ENCODE measurements around the gene CTDSPL. TPM values are rescaled to one million over a fixed set of nuclear protein-coding genes. Genes with fewer than 3 reads are reported as not detected.

CTDSPL gene
- total and polyA plus RNA-seq, 2 of the 8 experiments (the other 6 are each of a cell fraction or from before 2014, with no cell fraction given), result 20.3 to 42.2 TPM

DNA sequence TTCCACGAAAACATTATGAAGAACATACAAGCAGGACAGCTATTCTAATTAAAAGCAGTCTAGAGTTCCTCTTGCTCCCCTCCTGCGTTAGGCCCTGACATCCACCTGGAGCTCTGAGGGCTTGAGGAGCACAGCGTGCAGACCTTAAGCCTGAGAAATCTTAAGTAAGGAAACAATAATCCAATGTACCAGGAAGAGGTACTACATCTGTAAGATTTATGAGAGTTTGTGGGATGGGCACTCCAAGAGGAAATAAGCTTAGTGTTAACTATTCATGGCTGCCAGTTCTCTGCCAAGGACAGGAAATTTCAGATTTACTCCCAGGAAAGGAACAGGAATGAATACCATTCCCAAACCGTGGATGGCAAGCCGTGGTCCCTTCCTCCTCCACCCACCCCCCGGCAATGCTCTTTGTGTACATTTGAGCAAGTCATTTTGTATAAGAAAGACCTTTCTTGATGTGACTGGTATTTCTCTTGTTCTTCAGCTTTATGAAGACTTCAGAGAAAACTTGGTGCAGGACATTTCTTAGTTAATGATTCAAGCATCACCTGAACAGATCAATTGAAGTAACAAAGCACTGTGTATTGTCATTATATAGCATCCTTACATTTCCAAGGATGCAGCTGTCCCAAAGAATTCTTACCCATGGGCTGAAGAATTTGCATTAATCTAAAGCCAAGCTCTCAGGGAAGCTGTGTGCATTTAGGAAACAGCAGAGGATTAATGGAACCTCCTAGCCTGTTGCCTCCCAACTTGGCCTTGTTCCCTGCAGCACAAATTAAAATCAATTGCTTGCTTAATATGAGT, 100.1 kb downstream of the CTDSPL start:
- peak in 1 of 2 experiments; percentile 33 for DNase-seq (ENCODE audit: low read depth in 1 of 2, low spot score in 2 of 2)
- FAIRE-seq, result no peak
- TF ChIP-seq, protein P1, sequence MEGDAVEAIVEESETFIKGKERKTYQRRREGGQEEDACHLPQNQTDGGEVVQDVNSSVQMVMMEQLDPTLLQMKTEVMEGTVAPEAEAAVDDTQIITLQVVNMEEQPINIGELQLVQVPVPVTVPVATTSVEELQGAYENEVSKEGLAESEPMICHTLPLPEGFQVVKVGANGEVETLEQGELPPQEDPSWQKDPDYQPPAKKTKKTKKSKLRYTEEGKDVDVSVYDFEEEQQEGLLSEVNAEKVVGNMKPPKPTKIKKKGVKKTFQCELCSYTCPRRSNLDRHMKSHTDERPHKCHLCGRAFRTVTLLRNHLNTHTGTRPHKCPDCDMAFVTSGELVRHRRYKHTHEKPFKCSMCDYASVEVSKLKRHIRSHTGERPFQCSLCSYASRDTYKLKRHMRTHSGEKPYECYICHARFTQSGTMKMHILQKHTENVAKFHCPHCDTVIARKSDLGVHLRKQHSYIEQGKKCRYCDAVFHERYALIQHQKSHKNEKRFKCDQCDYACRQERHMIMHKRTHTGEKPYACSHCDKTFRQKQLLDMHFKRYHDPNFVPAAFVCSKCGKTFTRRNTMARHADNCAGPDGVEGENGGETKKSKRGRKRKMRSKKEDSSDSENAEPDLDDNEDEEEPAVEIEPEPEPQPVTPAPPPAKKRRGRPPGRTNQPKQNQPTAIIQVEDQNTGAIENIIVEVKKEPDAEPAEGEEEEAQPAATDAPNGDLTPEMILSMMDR (IDR thresholded peaks at IDR 0.05; ENCODE audit: control extremely low read depth in 1 of 3, insufficient read depth in 1 of 3, low read depth in 1 of 3, low read length in 3 of 3), result no peak
- TF ChIP-seq NRF1 (IDR thresholded peaks at IDR 0.05; ENCODE audit: low read depth, low read length) (no peak), GTF2F1 (IDR thresholded peaks at IDR 0.05; ENCODE audit: borderline replicate concordance, low read depth, low read length) (no peak), RFX5 (IDR thresholded peaks at IDR 0.05; ENCODE audit: borderline replicate concordance, low read depth, low read length) (no peak), MAFK (IDR thresholded peaks at IDR 0.05; ENCODE audit: low read depth, low read length) (no peak), CREB1 (IDR thresholded peaks at IDR 0.05) (no peak), NANOG (IDR thresholded peaks at IDR 0.05; ENCODE audit: insufficient read depth, low read depth, low read length, poor library complexity, severe bottlenecking) (no peak), SUZ12 (IDR thresholded peaks at IDR 0.05; ENCODE audit: low read length) (no peak), ASH2L (IDR thresholded peaks at IDR 0.05; ENCODE audit: low read length) (no peak), RBBP5 (IDR thresholded peaks at IDR 0.05; ENCODE audit: borderline replicate concordance, low read depth, low read length) (no peak)

More for the DNA sequence above, 100.1 kb downstream of the CTDSPL start:
- H2BK12ac ChIP-seq (ENCODE audit: low read depth, low read length), result no peak overlapping the region
- no peak overlapping the region; the same call in 1 of the 2 replicates for H2AK5ac ChIP-seq (ENCODE audit: low read depth, low read length)
- no peak overlapping the region for H3K23ac ChIP-seq (ENCODE audit: insufficient read length)
- ChIA-PET CTCF (ENCODE audit: partially characterized antibody) (interaction anchor here (0.8 to 7.2 kb wide), 7 partner anchors 8 to 51 kb away, joined by 3 to 60 read pairs (median 6); no protein-coding TSS in a partner anchor), POLR2A (ENCODE audit: partially characterized antibody) (no interaction called here)
- H2BK15ac ChIP-seq (ENCODE audit: low read length), result no peak overlapping the region
- H3K56ac ChIP-seq (replicated peaks; ENCODE audit: insufficient read length, low read depth, low read length), result no peak overlapping the region
- peak overlapping the region; percentile 21 to 48; a peak in 3 of 4 replicates for H3K4me2 ChIP-seq (ENCODE audit: insufficient read depth in 1 of 2, low read depth in 2 of 2, low read length in 2 of 2)
- no peaks in the 10 kb centered on the region; a peak in 1 of 8 replicates for H3K36me3 ChIP-seq (ENCODE audit: control insufficient read depth in 2 of 4, insufficient read depth in 4 of 4, low read length in 3 of 4)
- no peak overlapping the region for H3K9ac ChIP-seq (replicated peaks in 1 of 4; ENCODE audit: extremely low read depth in 1 of 4, low read depth in 3 of 4, low read length in 3 of 4)
- no peak overlapping the region for H3K14ac ChIP-seq (ENCODE audit: insufficient read length)
- peaks cover 0 to 14% (median 12%) of the 10 kb centered on the region in 4 experiments; a peak in 3 of 7 replicates for H3K4me1 ChIP-seq (replicated peaks in 1 of 4; ENCODE audit: control insufficient read depth in 3 of 4, insufficient read depth in 4 of 4, low read length in 3 of 4)
- no peaks in the 10 kb centered on the region for H3K79me1 ChIP-seq (ENCODE audit: low read depth, low read length)
- no peaks in the 10 kb centered on the region for H3K79me2 ChIP-seq (ENCODE audit: control insufficient read depth in 1 of 2, insufficient read depth in 2 of 2, low read length in 2 of 2)
- H2BK5ac ChIP-seq (ENCODE audit: low read depth, low read length), result 0 out of 2 replicates have a peak overlapping the region, but pooled peaks have one; percentile 3
- WGBS, 2 experiments (ENCODE audit: extremely low coverage in 1 of 2, insufficient coverage in 1 of 2, insufficient read length in 1 of 2, insufficient replicate concordance in 2 of 2, low coverage in 1 of 2, low lambda C conversion rate in 2 of 2, missing lambda C conversion rate in 1 of 2), result 67% methylated on average over 6 of the region's 6 CpGs; no CpG with 5 or more reads in 1 of the 2 experiments
- H3K4ac ChIP-seq (replicated peaks; ENCODE audit: insufficient read length, low read depth, low read length), result no peak overlapping the region
- no peaks in the 10 kb centered on the region for H4K20me1 ChIP-seq (replicated peaks in 1 of 2; ENCODE audit: control insufficient read depth in 1 of 2, insufficient read depth in 2 of 2, low read length in 2 of 2)
- no peak overlapping the region for H3K27ac ChIP-seq (ENCODE audit: low read depth, low read length)
- H4K5ac ChIP-seq (ENCODE audit: insufficient read length, low read depth, low read length), result no peak overlapping the region
- H2AFZ ChIP-seq (ENCODE audit: low read length), result no peak overlapping the region
- no peak overlapping the region for H2BK120ac ChIP-seq (replicated peaks; ENCODE audit: low read depth, low read length)
- H4K8ac ChIP-seq (ENCODE audit: extremely low read depth, insufficient read depth, low read length), result no peak overlapping the region
- H4K91ac ChIP-seq (replicated peaks; ENCODE audit: insufficient read length, low read length), result no peak overlapping the region
- H3K18ac ChIP-seq (ENCODE audit: extremely low read depth, low read length), result no peak overlapping the region
- no peak overlapping the region for H3K4me3 ChIP-seq (ENCODE audit: extremely low read depth in 1 of 4, insufficient read depth in 2 of 4, low read depth in 3 of 4, low read length in 4 of 4)
- H3K23me2 ChIP-seq (ENCODE audit: low read depth, low read length), result no peaks in the 10 kb centered on the region
- H2BK20ac ChIP-seq (ENCODE audit: low read length), result no peak overlapping the region
- no peaks in the 10 kb centered on the region for H3K9me3 ChIP-seq (ENCODE audit: insufficient read depth in 2 of 2, low read depth in 1 of 2, low read length in 1 of 2)
- no peaks in the 10 kb centered on the region for H3K27me3 ChIP-seq (replicated peaks in 1 of 4; ENCODE audit: control insufficient read depth in 3 of 4, extremely low read depth in 1 of 4, insufficient read depth in 3 of 4, low read length in 3 of 4)
